ENCODE results near the gene TSPAN3.

Gene TSPAN3

GRCh38 chr15:77002954-77003912 lies 67.7 kb downstream of the TSPAN3 start:
- DNase-seq: peak; percentile 52

- peak; percentile 53 for DNase-seq
Measured at GRCh38 chr15:77002436-77002835, 68.5 kb downstream of the TSPAN3 start.

- peak; percentile 13 for DNase-seq
Measured at GRCh38 chr15:77001966-77002365, 68.9 kb downstream of the TSPAN3 start.

- peak; percentile 10 for DNase-seq
Measured at GRCh38 chr15:77001351-77001750, 69.6 kb downstream of the TSPAN3 start.

- DNase-seq: peak; percentile 6
Measured at GRCh38 chr15:76999996-77000395, 70.9 kb downstream of the TSPAN3 start.

GRCh38 chr15:76998663-76999285 lies 72.1 kb downstream of the TSPAN3 start:
- no peak for DNase-seq

- DNase-seq: peak; percentile 71
Measured at GRCh38 chr15:76996526-76997401, 74.1 kb downstream of the TSPAN3 start.

GRCh38 chr15:76996076-76996525 lies 74.8 kb downstream of the TSPAN3 start:
- DNase-seq: no peak

GRCh38 chr15:76994971-76995945 lies 75.7 kb downstream of the TSPAN3 start, which contains the start of gene PSTPIP1:
Gene PSTPIP1 (plus strand): TSS chr15:76995126. CDS start chr15:76995574, 448 bp downstream.
- peak; percentile 82 for DNase-seq

GRCh38 chr15:76994496-76994895 lies 76.4 kb downstream of the TSPAN3 start:
- DNase-seq: no peak

GRCh38 chr15:76994001-76994400 lies 76.9 kb downstream of the TSPAN3 start:
- no peak for DNase-seq

GRCh38 chr15:76993114-76993725 lies 77.7 kb downstream of the TSPAN3 start:
- no peak for DNase-seq

- no peak for DNase-seq
Measured at GRCh38 chr15:76991741-76992645, 78.9 kb downstream of the TSPAN3 start.
